HT1080 (cell line): ENCODE data around the gene NOS1AP. TPM values are rescaled to one million over a fixed set of nuclear protein-coding genes. Genes with fewer than 3 reads are reported as not detected.
"Not testable (repeated sequence)": the region's sequence is repeated elsewhere in the genome, so short reads cannot be mapped to it uniquely, and the experiment has no call there.

Source experiments
- DNase-seq: peaks from one replicate; pipeline ENCODE4 v3.0.0-alpha.2; 2015; ENCODE audit warnings: low read depth
- total RNA-seq: library from RNA; depleted of rRNA; stranded (reverse); fragments of >200 nt; shearing (Covaris generic); gene quantifications from 2 replicates; pipeline ENCODE4 v1.2.3, GENCODE V29; 2014

Gene NOS1AP
- total RNA-seq, 1 experiment from 2014 or later: 1.8 TPM

DNA sequence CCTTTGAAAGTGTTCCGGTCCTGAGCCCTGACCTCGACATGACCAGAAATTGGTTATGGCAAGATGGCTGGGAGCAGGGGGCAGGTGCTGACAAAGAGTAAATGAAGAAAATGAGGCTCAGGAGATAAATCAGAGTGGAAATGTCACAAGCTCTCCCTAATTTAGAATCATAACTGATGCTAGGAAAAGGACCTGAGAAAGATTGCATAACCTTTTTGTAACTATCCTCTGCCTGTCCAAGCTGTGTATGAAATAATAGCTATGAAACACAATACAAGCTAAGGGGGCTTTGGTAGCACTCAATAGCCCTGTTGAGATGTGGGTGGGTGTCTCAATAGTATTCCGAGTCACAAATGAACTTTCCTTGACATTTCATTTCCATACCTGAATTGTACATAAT lies 12.9 kb upstream of the NOS1AP start:
- no peak for DNase-seq

- DNase-seq: no peak
Measured at GRCh38 chr1:162059721-162060120, 9.8 kb upstream of the NOS1AP start.

- no peak for DNase-seq
Measured at GRCh38 chr1:162060314-162060713, 9.2 kb upstream of the NOS1AP start.

DNA sequence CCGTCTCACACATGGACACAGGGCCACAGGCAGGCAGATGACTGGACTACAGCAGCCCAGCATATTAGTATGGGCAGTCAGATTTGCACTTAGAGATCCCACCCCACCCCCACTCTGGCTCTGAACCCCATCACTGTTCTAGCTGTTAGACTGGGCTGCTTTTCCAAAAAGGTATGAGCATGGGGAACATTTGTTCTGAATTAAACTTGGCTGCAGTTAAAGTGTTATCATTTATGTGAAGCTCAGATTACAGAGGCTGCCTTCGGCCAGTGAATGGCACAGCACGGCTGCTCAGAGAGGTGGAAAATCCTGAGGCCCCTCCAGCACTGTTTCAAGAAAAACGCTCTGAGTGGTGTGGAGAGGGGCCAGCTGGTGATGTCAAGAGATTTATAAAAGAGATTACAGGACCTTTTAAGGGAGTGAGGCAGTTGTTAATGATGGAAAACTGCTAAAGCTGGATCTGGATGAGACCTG lies 6.9 kb upstream of the NOS1AP start:
- DNase-seq: no peak

- DNase-seq: no peak
Measured at GRCh38 chr1:162065016-162065415, 4.5 kb upstream of the NOS1AP start.

GRCh38 chr1:162066836-162067235 lies 2.7 kb upstream of the NOS1AP start:
- not testable (repeated sequence) for DNase-seq

- no peak for DNase-seq
Measured at GRCh38 chr1:162067466-162067865, 2.0 kb upstream of the NOS1AP start.

- DNase-seq: no peak
Measured at GRCh38 chr1:162068301-162068700, 1.2 kb upstream of the NOS1AP start.

DNA sequence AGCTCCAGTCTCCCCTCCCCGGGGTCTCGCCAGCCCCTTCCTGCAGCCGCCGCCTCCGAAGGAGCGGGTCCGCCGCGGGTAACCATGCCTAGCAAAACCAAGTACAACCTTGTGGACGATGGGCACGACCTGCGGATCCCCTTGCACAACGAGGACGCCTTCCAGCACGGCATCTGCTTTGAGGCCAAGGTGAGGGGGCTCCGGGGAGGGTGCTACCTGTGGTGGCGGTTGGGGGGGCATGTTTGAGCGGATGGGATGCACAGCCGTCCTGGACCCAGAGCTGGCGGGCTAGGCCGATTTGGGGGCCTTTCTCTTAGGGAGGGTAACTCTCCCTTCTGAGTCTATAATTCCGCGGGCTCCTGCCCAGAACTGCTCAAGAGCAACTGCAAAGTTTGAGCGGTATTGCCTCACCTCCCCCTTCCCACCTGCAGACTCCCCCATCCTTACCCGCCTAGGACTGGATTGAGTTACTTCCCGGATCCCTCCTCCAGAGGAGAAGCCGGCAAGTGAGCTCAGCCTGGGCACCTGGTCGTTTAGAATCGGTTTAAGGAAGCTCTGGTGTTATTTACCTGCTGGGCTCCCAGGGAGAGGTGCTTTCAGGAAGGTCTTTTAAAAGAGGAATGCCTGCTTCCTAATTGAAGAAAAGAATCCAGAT lies 730 bp downstream of the NOS1AP start:
- no peak for DNase-seq

- DNase-seq: no peak
Measured at GRCh38 chr1:162070825-162071224, 1.3 kb downstream of the NOS1AP start.

GRCh38 chr1:162072740-162073139 lies 3.2 kb downstream of the NOS1AP start:
- no peak for DNase-seq

DNA sequence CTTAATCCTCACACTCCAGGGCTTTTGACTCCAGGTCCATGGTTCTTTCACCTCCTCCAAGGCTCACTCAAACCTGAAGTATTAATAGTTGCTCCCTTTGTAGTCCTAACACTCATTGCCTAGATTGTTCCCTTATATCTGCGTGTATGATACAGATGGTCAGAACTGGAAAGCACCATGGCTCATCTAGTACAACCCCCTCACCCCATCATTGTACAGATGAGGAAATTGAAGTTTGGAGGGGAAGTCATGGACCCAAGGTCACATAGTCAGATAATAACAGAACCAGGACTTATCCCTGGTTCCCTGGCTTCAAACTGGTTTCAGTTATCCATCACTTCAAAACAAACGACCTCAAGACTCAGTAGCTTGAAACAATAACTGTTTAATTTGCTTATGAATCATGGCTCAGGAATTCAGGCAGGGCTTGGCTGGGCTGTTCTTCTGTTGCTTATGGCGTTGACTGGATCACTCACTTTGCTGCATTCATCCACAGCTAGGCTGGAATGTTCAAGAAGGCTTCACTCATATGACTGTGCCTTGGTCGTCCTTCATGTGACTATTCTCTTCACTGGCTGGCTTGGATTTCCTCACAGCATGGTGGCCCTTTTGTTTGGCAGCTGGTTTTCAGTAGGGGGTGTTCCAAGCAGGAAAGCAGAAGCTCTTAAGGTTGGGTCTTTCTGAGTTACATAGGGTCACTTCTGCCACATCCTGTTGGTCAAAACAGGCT lies 5.0 kb downstream of the NOS1AP start:
- DNase-seq: peak; percentile 83

DNA sequence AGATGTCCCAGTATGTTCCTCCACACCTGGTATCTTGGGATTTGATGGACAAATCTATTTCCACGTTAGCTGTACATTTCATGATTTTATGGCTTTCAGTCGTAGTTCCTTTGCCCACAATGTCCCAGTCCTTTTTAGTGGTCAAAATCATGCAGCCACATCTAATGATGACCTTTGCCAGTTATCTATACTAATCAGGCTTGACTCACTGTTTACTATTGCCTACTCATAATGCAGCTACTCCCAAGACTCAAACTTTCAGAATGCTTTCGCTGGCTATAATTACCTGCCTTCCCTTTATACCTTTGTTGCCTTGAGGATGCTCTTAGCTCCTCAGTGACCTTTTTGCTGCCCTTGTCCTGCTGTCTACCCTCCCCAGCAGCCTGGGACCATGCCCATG lies 6.4 kb downstream of the NOS1AP start:
- no peak for DNase-seq

GRCh38 chr1:162077648-162078299 lies 8.3 kb downstream of the NOS1AP start:
- DNase-seq: no peak

DNA sequence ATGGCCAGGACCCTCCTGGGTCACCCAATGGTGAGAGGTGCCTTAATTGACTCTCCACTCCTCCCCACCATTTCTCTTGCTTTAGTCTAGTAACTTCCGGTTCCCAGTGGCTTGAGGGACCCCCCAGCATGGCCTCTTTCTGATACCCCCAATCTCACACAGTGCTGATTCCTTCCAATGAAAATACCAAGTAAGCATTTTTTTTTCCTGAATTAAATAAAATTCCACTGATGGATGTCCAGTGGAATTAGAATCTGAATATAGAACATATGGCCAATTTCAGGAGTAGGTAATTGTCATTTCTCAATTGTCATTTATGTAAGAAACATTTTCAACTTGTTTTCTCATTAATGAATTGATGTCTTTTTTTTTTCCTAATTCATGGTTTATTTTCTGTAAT lies 9.5 kb downstream of the NOS1AP start:
- DNase-seq: no peak

DNA sequence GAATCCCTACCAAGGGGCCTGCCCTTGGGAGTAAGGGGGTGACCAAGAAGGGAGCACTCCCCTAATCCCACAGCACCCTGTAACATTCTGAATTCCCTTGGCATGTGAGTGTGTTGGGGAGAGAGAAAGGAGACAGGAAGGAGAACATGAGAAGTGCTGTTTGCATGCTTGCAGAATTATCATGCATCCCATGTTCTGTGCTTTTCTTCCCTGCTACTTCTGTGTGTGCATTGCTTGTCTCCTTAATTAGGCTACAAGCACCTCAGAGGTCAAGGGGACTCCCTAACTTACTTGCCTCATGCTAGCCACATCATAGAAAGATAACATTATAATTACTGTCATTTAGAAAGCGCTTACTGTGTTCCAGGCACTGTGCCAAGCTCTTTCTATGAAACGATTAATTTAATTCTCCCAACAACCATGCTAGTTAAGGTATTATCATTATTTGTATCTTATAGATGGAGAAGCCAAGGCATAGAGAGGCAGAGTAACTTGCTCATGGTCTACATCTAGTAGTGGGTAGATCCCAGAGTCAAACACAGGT lies 11.1 kb downstream of the NOS1AP start:
- no peak for DNase-seq

DNA sequence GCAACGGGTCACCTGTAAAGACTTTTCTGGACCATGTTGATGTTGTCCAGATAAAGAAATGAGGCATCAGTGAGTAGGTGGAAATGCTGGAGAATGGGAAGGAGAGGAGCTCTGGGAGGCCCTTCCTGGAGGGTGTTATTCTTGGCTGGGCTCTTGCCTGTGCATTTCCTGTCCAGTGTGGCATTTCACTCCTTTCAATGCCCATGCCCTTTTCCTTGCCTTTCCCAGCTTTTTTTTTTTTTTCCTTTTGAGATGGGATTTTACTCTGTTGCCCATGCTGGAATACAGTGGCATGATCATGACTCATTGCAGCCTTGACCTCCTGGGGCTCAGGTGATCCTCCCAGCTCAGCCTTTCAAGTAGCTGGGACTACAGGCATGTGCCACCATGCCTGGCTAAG lies 11.8 kb downstream of the NOS1AP start:
- DNase-seq: peak; percentile 96

GRCh38 chr1:162082080-162082479 lies 12.6 kb downstream of the NOS1AP start:
- DNase-seq: not testable (repeated sequence)

- DNase-seq: no peak
Measured at GRCh38 chr1:162083273-162083672, 13.8 kb downstream of the NOS1AP start.

- DNase-seq: no peak
Measured at GRCh38 chr1:162085991-162086390, 16.5 kb downstream of the NOS1AP start.

DNA sequence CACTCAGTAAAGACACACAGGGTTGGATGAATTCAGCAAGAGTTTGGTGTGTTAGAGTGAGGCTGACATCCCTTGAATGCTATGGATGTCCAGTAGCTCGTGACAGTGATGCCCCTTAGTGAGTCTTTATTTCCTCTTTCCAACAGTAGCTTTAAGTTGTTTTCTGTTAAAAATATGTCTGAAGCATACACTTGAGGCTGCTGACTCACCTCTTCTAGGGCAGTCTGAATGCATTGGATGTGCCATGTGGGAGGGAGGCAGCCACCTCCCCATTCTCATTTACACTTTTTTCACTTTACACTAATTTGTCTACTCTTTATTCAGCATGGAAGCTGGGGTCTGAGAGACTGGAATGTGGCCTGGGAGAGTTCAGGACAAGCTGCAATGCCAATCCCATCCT lies 17.6 kb downstream of the NOS1AP start:
- DNase-seq: peak; percentile 71

GRCh38 chr1:162087574-162087973 lies 18.1 kb downstream of the NOS1AP start:
- no peak for DNase-seq
